Hepatocyte (in vitro differentiated cells): ENCODE measurements around the gene GRID1.

Experiments
- EZH2 ChIP-seq: fragments of 200-600 bp; sonication (generic); IDR thresholded peaks from 2 replicates; pipeline ENCODE4 v1.6.1; 2016; ENCODE audit warnings: antibody characterized with exemption, mild to moderate bottlenecking, borderline replicate concordance
- TF ChIP-seq, protein P1 (sequence below): fragments of 200-600 bp; sonication (generic); IDR thresholded peaks from 2 replicates; pipeline ENCODE4 v1.5.1; 2016; ENCODE audit warnings: antibody characterized with exemption, mild to moderate bottlenecking; ENCODE audit not compliant: poor library complexity

DNA sequence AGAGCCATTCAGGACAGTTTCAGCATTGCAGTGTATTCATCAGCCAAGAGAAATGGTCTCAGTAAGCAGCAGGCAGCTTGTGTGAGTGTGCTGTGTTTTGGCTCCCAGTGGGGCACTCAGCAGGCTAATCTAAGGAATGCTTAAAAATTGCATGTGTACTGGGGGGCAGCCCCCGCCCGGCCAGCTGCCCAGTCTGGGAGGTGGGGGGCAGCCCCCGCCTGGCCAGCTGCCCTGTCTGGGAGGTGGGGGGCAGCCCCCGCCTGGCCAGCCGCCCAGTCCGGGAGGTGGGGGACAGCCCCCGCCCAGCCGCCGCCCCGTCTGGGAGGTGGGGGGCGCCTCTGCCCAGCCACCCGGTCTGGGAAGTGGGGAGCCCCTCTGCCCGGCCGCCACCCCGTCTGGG, 116.2 kb downstream of the GRID1 start:
- TF ChIP-seq, protein P1, sequence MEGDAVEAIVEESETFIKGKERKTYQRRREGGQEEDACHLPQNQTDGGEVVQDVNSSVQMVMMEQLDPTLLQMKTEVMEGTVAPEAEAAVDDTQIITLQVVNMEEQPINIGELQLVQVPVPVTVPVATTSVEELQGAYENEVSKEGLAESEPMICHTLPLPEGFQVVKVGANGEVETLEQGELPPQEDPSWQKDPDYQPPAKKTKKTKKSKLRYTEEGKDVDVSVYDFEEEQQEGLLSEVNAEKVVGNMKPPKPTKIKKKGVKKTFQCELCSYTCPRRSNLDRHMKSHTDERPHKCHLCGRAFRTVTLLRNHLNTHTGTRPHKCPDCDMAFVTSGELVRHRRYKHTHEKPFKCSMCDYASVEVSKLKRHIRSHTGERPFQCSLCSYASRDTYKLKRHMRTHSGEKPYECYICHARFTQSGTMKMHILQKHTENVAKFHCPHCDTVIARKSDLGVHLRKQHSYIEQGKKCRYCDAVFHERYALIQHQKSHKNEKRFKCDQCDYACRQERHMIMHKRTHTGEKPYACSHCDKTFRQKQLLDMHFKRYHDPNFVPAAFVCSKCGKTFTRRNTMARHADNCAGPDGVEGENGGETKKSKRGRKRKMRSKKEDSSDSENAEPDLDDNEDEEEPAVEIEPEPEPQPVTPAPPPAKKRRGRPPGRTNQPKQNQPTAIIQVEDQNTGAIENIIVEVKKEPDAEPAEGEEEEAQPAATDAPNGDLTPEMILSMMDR = no peak
- TF ChIP-seq EZH2 = no peak
